H1 (cell line): ENCODE data around the gene EIF4A3. TPM values are rescaled to one million over a fixed set of nuclear protein-coding genes. Genes with fewer than 3 reads are reported as not detected.

Experiments used
- CTCF ChIA-PET: fragments of 300-600 bp; sonication (Branson Sonifier 250); formaldehyde crosslinking; loops from one replicate; lab custom pipeline; 2021; ENCODE audit not compliant: partially characterized antibody; lab: Charles Lee
- POLR2A ChIA-PET: fragments of 300-600 bp; sonication (Branson Sonifier 250); formaldehyde crosslinking; loops from one replicate; lab custom pipeline; 2021; ENCODE audit warnings: inconsistent platforms; ENCODE audit not compliant: partially characterized antibody; lab: Charles Lee
- DNase-seq, 2 experiments: peaks; one replicate each; pipeline versions ENCODE4 v3.0.0 to v3.0.0-alpha.2; 2010 to 2022; ENCODE audit warnings: low spot score in 2 of 2, low read depth in 1 of 2, mixed read lengths in 1 of 2
- FAIRE-seq: peaks from 2 replicates; lab custom pipeline; 2011; peaks lifted over from hg19 to GRCh38; lab: Jason Lieb, UNC
- H2AFZ ChIP-seq: 2 replicates; pipeline ENCODE4 v1.8.1; 2012; ENCODE audit warnings: low read length, inconsistent platforms
- H2AK5ac ChIP-seq: 2 replicates; pipeline ENCODE4 v1.6.1; 2013; ENCODE audit warnings: low read depth, low read length
- H2BK120ac ChIP-seq: replicated peaks from 2 replicates; pipeline ENCODE3; 2013; ENCODE audit warnings: low read depth, low read length, inconsistent platforms
- H2BK12ac ChIP-seq: 2 replicates; pipeline ENCODE4 v1.6.1; 2013; ENCODE audit warnings: low read depth, low read length
- H2BK15ac ChIP-seq: 2 replicates; pipeline ENCODE4 v1.6.1; 2013; ENCODE audit warnings: low read length
- H2BK20ac ChIP-seq: 2 replicates; pipeline ENCODE4 v1.6.1; 2013; ENCODE audit warnings: low read length
- H2BK5ac ChIP-seq: 2 replicates; pipeline ENCODE4 v1.6.1; 2013; ENCODE audit warnings: low read depth, low read length
- H3K14ac ChIP-seq: 2 replicates; pipeline ENCODE4 v1.6.1; 2013; ENCODE audit warnings: inconsistent platforms; ENCODE audit not compliant: insufficient read length
- H3K18ac ChIP-seq: 2 replicates; pipeline ENCODE4 v1.6.1; 2013; ENCODE audit warnings: low read length; ENCODE audit errors: extremely low read depth
- H3K23ac ChIP-seq: 2 replicates; pipeline ENCODE4 v1.6.1; 2013; ENCODE audit warnings: inconsistent platforms; ENCODE audit not compliant: insufficient read length
- H3K23me2 ChIP-seq: 2 replicates; pipeline ENCODE4 v1.6.1; 2013; ENCODE audit warnings: low read depth, low read length
- H3K27ac ChIP-seq: 2 replicates; pipeline ENCODE4 v1.6.1; 2011; ENCODE audit warnings: low read depth, low read length, inconsistent platforms
- H3K27me3 ChIP-seq, 4 experiments: replicated peaks in 1 of 4; 1 replicate in 1 of 4; 2 replicates in 3 of 4; pipeline versions ENCODE4 v1.6.1 to v1.8.1; 2011 to 2013; ENCODE audit warnings: low read length in 3 of 4, mild to moderate bottlenecking in 3 of 4, inconsistent platforms in 2 of 4, mixed read lengths in 2 of 4, moderate library complexity in 1 of 4; ENCODE audit not compliant: control insufficient read depth in 3 of 4, insufficient read depth in 3 of 4; ENCODE audit errors: extremely low read depth in 1 of 4
- H3K36me3 ChIP-seq, 4 experiments: 2 replicates each; pipeline versions ENCODE4 v1.6.1 to v1.8.1; 2011 to 2013; ENCODE audit warnings: mild to moderate bottlenecking in 4 of 4, low read length in 3 of 4, moderate library complexity in 2 of 4, control low read depth in 1 of 4, inconsistent platforms in 1 of 4; ENCODE audit not compliant: insufficient read depth in 4 of 4, control insufficient read depth in 2 of 4
- H3K4ac ChIP-seq: replicated peaks from 2 replicates; pipeline ENCODE3; 2013; ENCODE audit warnings: low read length, low read depth, mixed read lengths, inconsistent platforms; ENCODE audit not compliant: insufficient read length
- H3K4me1 ChIP-seq, 4 experiments: replicated peaks in 1 of 4; 1 replicate in 1 of 4; 2 replicates in 3 of 4; pipeline versions ENCODE4 v1.6.1 to v1.8.1; 2011 to 2013; ENCODE audit warnings: low read length in 3 of 4, inconsistent platforms in 2 of 4, mixed read lengths in 1 of 4; ENCODE audit not compliant: insufficient read depth in 4 of 4, control insufficient read depth in 3 of 4
- H3K4me2 ChIP-seq, 2 experiments: 2 replicates each; pipeline versions ENCODE4 v1.6.1 to v1.8.1; 2011 to 2013; ENCODE audit warnings: low read depth in 2 of 2, low read length in 2 of 2, control low read depth in 1 of 2, inconsistent platforms in 1 of 2, mild to moderate bottlenecking in 1 of 2; ENCODE audit not compliant: insufficient read depth in 1 of 2
- H3K4me3 ChIP-seq, 4 experiments: fragments of 200-600, 300-600 bp in 1 of 4; sonication (generic), shearing (Covaris generic), sonication (Bioruptor Twin) in 1 of 4; 2 replicates each; pipeline versions ENCODE4 v1.5.1 to v1.8.1; 2011 to 2016; ENCODE audit warnings: low read length in 4 of 4, low read depth in 3 of 4, control low read depth in 2 of 4, inconsistent platforms in 2 of 4, mild to moderate bottlenecking in 2 of 4, mixed read lengths in 1 of 4, moderate library complexity in 1 of 4; ENCODE audit not compliant: insufficient read depth in 2 of 4; ENCODE audit errors: extremely low read depth in 1 of 4
- H3K56ac ChIP-seq: replicated peaks from 2 replicates; pipeline ENCODE3; 2013; ENCODE audit warnings: low read depth, mild to moderate bottlenecking, mixed read lengths, low read length, inconsistent platforms; ENCODE audit not compliant: insufficient read length
- H3K79me1 ChIP-seq: 2 replicates; pipeline ENCODE4 v1.6.1; 2013; ENCODE audit warnings: low read depth, low read length, control low read depth
- H3K79me2 ChIP-seq, 2 experiments: 2 replicates each; pipeline versions ENCODE4 v1.6.1 to v1.8.1; 2012 to 2013; ENCODE audit warnings: low read length in 2 of 2, mild to moderate bottlenecking in 2 of 2, inconsistent platforms in 1 of 2; ENCODE audit not compliant: insufficient read depth in 2 of 2, control insufficient read depth in 1 of 2
- H3K9ac ChIP-seq, 4 experiments: replicated peaks in 1 of 4; 1 replicate in 1 of 4; 2 replicates in 3 of 4; pipeline versions ENCODE4 v1.6.1 to v1.8.1; 2011 to 2013; ENCODE audit warnings: low read depth in 3 of 4, low read length in 3 of 4, control low read depth in 2 of 4, mild to moderate bottlenecking in 2 of 4, moderate library complexity in 2 of 4, inconsistent platforms in 1 of 4; ENCODE audit errors: extremely low read depth in 1 of 4
- H3K9me3 ChIP-seq, 2 experiments: 2 replicates each; pipeline versions ENCODE4 v1.6.1 to v1.8.1; 2012 to 2013; ENCODE audit warnings: mild to moderate bottlenecking in 2 of 2, moderate library complexity in 2 of 2, control low read depth in 1 of 2, inconsistent platforms in 1 of 2, low read depth in 1 of 2, low read length in 1 of 2, mixed read lengths in 1 of 2; ENCODE audit not compliant: insufficient read depth in 2 of 2
- H4K20me1 ChIP-seq, 2 experiments: replicated peaks in 1 of 2; 2 replicates each; pipeline versions ENCODE3 to v1.8.1; 2011 to 2013; ENCODE audit warnings: inconsistent platforms in 2 of 2, low read length in 2 of 2, mild to moderate bottlenecking in 1 of 2; ENCODE audit not compliant: insufficient read depth in 2 of 2, control insufficient read depth in 1 of 2
- H4K5ac ChIP-seq: 2 replicates; pipeline ENCODE4 v1.6.1; 2013; ENCODE audit warnings: low read length, low read depth, mixed read lengths, inconsistent platforms; ENCODE audit not compliant: insufficient read length
- H4K8ac ChIP-seq: 2 replicates; pipeline ENCODE4 v1.8.0; 2013; ENCODE audit warnings: mild to moderate bottlenecking, moderate library complexity, low read length, inconsistent platforms; ENCODE audit not compliant: insufficient read depth; ENCODE audit errors: extremely low read depth
- H4K91ac ChIP-seq: replicated peaks from 2 replicates; pipeline ENCODE3; 2013; ENCODE audit warnings: low read length, mixed read lengths, inconsistent platforms; ENCODE audit not compliant: insufficient read length
- ATF3 ChIP-seq: IDR thresholded peaks from 2 replicates; pipeline ENCODE4 v1.6.1; 2011; ENCODE audit warnings: low read depth, mild to moderate bottlenecking, low read length; ENCODE audit not compliant: insufficient read depth
- CHD1 ChIP-seq: IDR thresholded peaks from 2 replicates; pipeline ENCODE4 v1.6.1; 2012; ENCODE audit warnings: low read depth, low read length, improper control_type of control experiment
- EZH2 ChIP-seq: fragments of 200-600 bp; sonication (generic); IDR thresholded peaks from 2 replicates; pipeline ENCODE4 v1.7.1; 2012; ENCODE audit warnings: low read depth, mild to moderate bottlenecking, moderate library complexity, low read length, inconsistent platforms; ENCODE audit not compliant: severe bottlenecking
- KDM1A ChIP-seq: fragments of 200-600, 300-600 bp; sonication (generic); IDR thresholded peaks from 2 replicates; pipeline ENCODE4 v1.7.1; 2016; ENCODE audit warnings: mild to moderate bottlenecking, low read length, borderline replicate concordance
- MAFK ChIP-seq: IDR thresholded peaks from 2 replicates; pipeline ENCODE4 v1.6.1; 2012; ENCODE audit warnings: low read depth, mild to moderate bottlenecking, improper control_type of control experiment, low read length
- MAX ChIP-seq: IDR thresholded peaks from 2 replicates; pipeline ENCODE4 v1.6.1; 2012; ENCODE audit warnings: inconsistent platforms
- NRF1 ChIP-seq: IDR thresholded peaks from 2 replicates; pipeline ENCODE4 v1.6.1; 2011; ENCODE audit warnings: mild to moderate bottlenecking, low read depth, low read length, improper control_type of control experiment
- SIX5 ChIP-seq: IDR thresholded peaks from 2 replicates; pipeline ENCODE4 v1.6.1; 2011; ENCODE audit warnings: mild to moderate bottlenecking, low read depth, low read length
- SP1 ChIP-seq: IDR thresholded peaks from 2 replicates; pipeline ENCODE4 v1.6.1; 2011; ENCODE audit warnings: low read depth, low read length
- TCF12 ChIP-seq: IDR thresholded peaks from 2 replicates; pipeline ENCODE4 v1.6.1; 2011; ENCODE audit warnings: low read depth, mild to moderate bottlenecking, low read length
- USF2 ChIP-seq: IDR thresholded peaks from 2 replicates; pipeline ENCODE4 v1.6.1; 2011; ENCODE audit warnings: low read length, improper control_type of control experiment
- ZNF274 ChIP-seq: IDR thresholded peaks from 2 replicates; pipeline ENCODE4 v1.7.0; 2012; ENCODE audit warnings: low read length, borderline replicate concordance; ENCODE audit errors: extremely low read depth
- WGBS, 2 experiments: shearing (Covaris generic) in 1 of 2; methylation state at CpG; one replicate each; pipeline versions ENCODE4 v1.1.6 to v1.1.7; 2013 to 2015; ENCODE audit warnings: low lambda C conversion rate in 2 of 2, mixed read lengths in 2 of 2, inconsistent platforms in 1 of 2, low coverage in 1 of 2, missing lambda C conversion rate in 1 of 2; ENCODE audit not compliant: insufficient replicate concordance in 2 of 2, insufficient coverage in 1 of 2, insufficient read length in 1 of 2; ENCODE audit errors: extremely low coverage in 1 of 2, missing lambda C conversion rate in 1 of 2; 5-methylcytosine and 5-hydroxymethylcytosine counted together
- polyA plus RNA-seq, 7 experiments: library from polyadenylated mRNA; depleted of rRNA in 3 of 7; stranded (reverse) in 5 of 7; unstranded in 2 of 7; fragments of >200 nt in 5 of 7; fragments of 200-250 nt in 2 of 7; gene quantifications; 1 replicate in 5 of 7; 2 replicates in 1 of 7; 4 replicates in 1 of 7; pipeline versions ENCODE4 v1.2.1 to v1.2.3, GENCODE V29; 2011 to 2013; ENCODE audit warnings: missing spikeins in 2 of 7, mixed read lengths in 2 of 7
- total RNA-seq: library from RNA; stranded (reverse); fragmentation: NEBNext Ultra II Directional; extraction: Animal tissue kit (Norgen Biotek cat#: 25700); gene quantifications from 2 replicates; pipeline ENCODE4 v1.2.1, GENCODE V29; 2021

Gene EIF4A3
- total and polyA plus RNA-seq, 2 of the 8 experiments (the other 6 are each of a cell fraction or from before 2014, with no cell fraction given) = 142 to 146 TPM

GRCh38 chr17:80173126-80173525 lies 26.2 kb upstream of the EIF4A3 start:
- no peak for FAIRE-seq
- CTCF ChIA-PET = no interaction called here
- H3K27ac ChIP-seq = no peak overlapping the region
- no peaks in the 10 kb centered on the region for H3K36me3 ChIP-seq
- H3K27me3 ChIP-seq = no peaks in the 10 kb centered on the region; a peak in 1 of 7 replicates
- no peaks in the 10 kb centered on the region for H3K9me3 ChIP-seq
- H2AK5ac ChIP-seq = no peak overlapping the region
- H4K5ac ChIP-seq = no peak overlapping the region
- H2BK15ac ChIP-seq = no peak overlapping the region
- no peaks in the 10 kb centered on the region for H4K20me1 ChIP-seq
- H3K56ac ChIP-seq = no peak overlapping the region
- no peaks in the 10 kb centered on the region for H3K79me2 ChIP-seq
- no peak overlapping the region for H4K91ac ChIP-seq
- no peak overlapping the region for H3K23ac ChIP-seq
- TF ChIP-seq USF2 (no peak), TCF12 (no peak), KDM1A (no peak), MAFK (no peak), MAX (no peak), ATF3 (no peak), SP1 (no peak), SIX5 (no peak), CHD1 (no peak), ZNF274 (no peak), NRF1 (no peak), EZH2 (no peak)
- TF ChIP-seq, all 59 proteins: peak for 0
- WGBS, 2 experiments = 93% methylated on average over 12 of the region's 12 CpGs; no CpG with 5 or more reads in 1 of the 2 experiments
- Histone ChIP-seq H2BK12ac (no peak overlapping the region), H3K18ac (no peak overlapping the region), H4K8ac (no peak overlapping the region), H2BK20ac (no peak overlapping the region), H3K9ac (no peak overlapping the region), H3K4ac (peak overlapping the region; percentile 72), H3K23me2 (no peaks in the 10 kb centered on the region), H3K4me2 (no peak overlapping the region), H2BK120ac (no peak overlapping the region), H3K79me1 (no peaks in the 10 kb centered on the region), H3K4me3 (no peak overlapping the region), H2AFZ (no peak overlapping the region), H2BK5ac (no peak overlapping the region), H3K4me1 (peaks cover 0 to 6% (median under 1%) of the 10 kb centered on the region in 4 experiments; a peak in 2 of 7 replicates), H3K14ac (no peak overlapping the region)
- DNase-seq = no peak
- POLR2A ChIA-PET = no interaction called here
